Kasumi-1 (cell line): ENCODE results near the gene COTL1.
A peak's percentile ranks its signal among the peaks of the same experiment; 100 is the strongest.

Source experiments
- DNase-seq, 2 experiments: peaks; one replicate each; lab custom pipeline; 2025; lab: John Stamatoyannopoulos, UW

The COTL1 gene, protein sequence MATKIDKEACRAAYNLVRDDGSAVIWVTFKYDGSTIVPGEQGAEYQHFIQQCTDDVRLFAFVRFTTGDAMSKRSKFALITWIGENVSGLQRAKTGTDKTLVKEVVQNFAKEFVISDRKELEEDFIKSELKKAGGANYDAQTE

DNA sequence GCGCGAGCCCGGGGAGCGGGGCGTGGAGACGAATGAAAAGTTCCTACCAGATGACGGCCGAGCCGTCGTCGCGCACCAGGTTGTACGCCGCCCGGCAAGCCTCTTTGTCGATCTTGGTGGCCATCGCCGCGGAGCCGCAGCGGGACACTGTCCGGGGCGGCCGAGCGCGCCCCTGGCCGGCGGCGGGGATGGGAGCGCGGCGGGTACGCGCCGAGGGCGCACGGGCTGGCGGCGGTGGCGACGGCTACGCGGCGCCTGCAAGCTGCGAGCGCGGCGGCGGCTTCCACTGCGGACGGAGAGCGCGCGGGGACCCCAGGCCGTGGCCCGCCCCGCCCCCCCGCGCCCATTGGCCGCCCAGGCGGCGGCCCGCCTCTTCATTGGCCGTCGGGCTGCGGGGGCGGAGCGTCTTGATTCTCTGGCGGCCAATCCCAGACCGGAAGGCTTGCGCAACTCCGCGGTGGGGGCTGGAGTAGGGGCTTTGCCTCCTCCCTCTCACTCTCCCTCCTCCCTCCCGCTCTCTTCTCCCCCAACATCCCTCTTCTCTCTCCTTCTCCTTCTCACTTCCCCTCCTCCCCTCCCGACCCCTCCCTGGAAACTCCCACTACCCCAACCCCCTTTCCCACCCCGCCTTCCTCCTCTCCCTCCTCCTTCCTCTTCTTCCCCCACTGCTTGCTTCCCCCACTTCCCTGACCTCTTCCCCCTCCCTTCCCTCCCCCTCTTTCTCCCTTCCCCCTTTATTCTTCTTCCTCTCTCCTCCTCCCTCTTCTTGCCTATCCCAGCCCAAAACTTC lies at the start of gene COTL1:
COTL1 (minus strand) TSS at position 288 of the 790 bp plus-strand sequence; CDS start at position 124, 164 bp downstream.
- peak; percentile 89 to 90 for DNase-seq

DNA sequence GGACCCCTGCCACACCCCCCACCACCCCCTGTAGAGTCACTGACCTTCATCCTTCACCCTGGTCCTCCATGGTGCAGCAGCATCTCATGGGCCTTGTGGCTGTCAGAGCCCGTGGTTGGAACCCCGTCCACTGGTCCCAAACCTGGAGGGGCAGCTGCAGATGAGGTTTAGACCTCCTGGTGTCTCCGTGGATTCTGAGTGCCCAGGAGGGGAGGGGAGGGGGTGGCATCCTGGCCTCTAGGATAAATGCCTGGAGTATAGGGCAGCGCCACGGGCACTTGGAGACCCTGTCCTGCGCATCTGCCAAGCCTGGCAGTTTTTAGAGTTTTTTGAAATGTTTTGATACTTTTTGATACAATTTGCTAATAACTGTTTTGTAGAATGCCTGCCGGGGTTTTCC lies 48.0 kb upstream of the COTL1 start:
- no peak for DNase-seq

DNA sequence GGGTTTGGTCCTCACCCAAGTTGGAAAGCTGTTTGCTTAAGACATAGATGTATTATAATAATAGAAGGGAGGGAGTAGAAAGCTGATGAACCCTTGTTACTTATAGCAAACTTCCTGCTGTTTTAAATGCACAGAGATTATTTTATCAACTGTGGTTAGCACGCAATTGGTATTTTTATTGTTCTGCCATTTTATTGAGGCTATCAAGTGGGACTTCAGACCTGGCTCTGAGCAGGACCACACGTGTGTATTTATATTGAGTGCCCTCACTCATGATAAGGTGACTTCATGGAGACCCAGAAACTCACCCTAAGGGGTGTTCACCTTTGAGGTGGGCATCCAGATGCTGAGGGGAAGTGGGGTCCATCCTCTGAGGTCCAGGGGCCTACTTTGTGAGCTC lies 47.5 kb upstream of the COTL1 start:
- no peak for DNase-seq

DNA sequence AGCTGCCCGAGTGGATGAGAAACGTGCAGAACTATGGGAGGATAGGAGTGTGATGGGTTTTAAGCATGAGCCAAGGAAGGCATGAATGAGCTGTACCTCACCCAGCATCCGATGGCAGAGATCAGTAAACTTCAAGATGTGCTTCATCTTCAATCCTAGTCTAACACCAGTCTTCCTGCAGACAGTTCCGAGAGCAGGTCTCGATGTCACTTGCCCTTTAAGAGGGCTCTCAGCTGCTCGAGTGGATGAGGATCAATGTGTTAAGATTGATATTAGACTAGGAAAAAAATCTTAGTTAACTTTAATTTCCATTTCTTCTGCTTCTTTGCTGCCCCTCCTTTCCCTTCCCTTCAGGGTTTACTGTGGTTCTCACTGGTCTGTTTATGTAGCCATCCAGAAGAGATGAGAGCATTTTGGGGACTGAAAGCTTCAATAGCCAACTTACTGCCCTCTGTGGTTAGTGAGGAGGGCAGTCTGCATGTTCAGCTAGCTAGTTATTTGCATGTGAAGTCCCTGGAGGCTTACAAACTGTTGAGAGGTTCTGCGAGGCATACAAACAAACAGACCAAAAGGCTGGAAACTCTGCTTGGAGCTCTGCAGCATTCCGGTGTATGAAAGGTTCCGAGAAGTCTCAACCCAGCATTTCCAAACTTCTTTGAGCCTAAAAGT lies 45.7 kb upstream of the COTL1 start:
- DNase-seq, result no peak

DNA sequence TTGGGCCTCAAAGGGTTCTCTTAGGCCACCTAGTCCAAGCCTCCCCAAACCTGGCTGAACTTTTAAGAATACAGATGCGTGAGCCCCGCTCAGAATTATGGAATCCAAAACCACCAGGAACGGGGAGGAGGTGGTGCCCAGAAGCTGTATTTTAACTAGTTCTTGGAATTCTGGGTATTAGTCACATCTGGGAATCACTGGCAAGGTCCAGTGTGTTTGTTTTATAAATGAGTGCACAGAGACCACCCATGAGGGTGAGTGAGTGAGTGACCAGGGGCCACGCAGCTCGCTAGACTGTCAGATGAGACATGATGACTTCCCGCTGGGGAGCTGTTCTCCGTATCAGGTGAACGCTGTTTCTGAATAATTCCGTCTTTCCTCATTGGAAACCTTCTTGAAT lies 44.6 kb upstream of the COTL1 start:
- DNase-seq, result no peak

DNA sequence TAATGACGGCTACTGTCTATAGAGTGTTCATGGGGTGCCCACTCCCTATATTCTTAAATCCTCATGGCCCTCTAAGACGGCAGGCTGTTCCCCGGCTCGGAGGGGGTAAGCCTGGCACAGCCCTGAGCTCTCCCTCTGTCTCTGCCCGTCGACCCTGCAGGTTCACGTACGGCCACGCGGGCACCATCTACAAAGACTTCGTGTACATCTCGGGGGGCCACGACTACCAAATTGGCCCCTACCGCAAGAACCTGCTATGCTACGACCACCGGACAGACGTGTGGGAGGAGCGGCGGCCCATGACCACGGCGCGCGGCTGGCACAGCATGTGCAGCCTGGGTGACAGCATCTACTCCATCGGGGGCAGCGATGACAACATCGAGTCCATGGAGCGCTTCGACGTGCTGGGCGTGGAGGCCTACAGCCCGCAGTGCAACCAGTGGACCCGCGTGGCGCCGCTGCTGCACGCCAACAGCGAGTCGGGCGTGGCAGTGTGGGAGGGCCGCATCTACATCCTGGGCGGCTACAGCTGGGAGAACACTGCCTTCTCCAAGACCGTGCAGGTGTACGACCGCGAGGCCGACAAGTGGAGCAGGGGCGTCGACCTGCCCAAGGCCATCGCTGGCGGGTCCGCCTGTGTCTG lies 43.7 kb upstream of the COTL1 start:
- DNase-seq, result no peak

DNA sequence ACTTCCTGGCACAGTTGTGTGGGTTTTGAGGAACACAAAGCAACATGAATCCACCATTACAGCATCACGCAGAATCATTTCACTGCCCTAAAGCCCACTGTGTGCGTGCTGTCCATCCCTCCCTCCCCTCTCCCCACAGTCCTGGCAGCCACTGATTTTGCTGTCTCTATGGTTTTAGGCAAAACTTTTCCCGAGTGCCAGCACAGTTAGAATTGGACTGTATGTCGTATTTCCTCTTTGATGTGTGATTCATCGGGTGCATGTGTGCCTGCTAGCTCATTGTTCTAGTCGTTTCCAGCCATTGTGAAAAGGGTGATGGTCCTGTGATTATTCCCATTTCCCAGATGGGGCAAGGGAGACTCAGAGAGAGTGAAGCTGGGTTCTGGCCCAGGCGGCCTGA lies 43.1 kb upstream of the COTL1 start:
- DNase-seq, result no peak

DNA sequence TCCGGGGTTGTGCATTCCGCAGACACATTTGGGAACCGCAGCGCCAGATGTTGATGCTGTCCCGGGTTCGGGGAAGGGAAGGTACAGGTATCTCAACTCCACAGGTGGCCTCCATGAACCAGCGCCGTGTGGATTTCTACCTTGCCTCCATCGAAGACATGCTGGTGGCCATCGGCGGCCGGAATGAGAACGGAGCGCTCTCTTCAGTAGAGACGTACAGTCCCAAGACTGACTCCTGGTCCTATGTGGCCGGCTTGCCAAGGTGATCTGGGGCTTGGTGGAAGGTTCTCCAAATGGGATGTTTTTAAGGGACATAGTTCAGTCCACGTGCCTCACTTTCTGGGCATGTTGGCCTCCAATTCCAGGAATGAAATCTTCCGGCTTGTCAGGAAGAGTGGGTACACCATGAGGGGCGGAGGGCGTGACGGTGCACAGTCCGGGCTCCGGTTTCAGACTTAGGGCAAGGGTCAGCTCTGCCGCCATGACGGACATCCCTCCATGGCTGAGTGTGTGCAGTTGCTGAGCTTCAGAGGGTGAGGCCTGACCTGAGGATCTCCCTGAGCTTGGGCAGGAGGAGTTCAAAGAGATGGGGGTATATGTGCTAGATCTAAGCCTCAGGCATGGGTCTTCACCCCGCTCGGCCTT lies 41.9 kb upstream of the COTL1 start:
- no peak for DNase-seq

DNA sequence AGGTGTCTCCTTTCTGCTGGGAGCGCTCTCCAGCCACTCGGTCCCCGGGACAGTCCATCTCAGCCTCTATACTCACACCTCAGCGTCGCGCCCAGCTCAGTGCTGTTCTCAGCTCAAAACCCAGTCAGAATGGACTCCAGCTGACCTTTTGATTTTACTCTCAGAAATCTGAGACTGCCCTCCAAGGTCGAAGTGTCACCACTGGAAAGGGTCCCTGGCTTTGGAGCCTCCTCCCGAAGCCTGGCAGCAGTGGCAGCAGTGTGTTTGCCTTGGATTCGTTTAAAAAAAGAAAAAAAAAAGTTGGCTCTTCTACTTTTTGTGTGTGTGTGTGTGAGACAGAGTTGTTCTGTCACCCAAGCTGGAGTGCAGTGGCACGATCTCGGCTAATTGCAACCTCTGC lies 40.8 kb upstream of the COTL1 start:
- DNase-seq, result no peak

DNA sequence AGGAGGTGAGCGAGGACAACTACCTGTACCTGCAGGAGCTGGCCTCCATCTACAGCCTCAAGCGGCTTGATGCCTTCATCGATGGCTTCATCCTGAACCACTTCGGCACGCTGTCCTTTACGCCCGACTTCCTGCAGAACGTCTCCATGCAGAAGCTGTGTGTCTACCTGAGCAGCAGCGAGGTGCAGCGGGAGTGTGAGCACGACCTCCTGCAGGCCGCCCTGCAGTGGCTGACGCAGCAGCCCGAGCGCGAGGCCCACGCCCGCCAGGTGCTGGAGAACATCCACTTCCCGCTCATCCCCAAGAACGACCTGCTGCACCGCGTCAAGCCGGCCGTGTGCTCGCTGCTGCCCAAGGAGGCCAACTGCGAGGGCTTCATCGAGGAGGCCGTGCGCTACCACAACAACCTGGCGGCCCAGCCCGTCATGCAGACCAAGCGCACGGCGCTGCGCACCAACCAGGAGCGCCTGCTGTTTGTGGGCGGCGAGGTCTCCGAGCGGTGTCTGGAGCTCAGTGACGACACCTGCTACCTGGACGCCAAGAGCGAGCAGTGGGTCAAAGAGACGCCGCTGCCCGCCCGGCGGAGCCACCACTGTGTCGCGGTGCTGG lies 39.5 kb upstream of the COTL1 start:
- DNase-seq, result no peak

DNA sequence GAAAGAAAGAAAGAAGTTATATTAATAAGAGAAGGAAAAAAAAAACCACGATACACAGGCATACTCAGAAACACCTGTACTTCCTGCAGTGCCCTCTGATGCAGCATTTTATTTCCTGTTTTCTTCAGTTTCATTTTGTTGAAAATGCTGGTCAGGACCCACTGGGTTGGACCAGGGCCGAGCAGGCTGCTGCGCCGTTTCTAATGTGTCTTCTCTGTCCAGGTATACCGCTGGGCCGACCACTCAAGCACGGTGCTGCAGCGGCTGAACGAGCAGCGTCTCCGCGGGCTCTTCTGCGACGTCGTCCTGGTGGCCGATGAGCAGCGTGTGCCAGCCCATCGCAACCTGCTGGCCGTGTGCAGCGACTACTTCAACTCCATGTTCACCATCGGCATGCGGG lies 38.8 kb upstream of the COTL1 start:
- no peak for DNase-seq

DNA sequence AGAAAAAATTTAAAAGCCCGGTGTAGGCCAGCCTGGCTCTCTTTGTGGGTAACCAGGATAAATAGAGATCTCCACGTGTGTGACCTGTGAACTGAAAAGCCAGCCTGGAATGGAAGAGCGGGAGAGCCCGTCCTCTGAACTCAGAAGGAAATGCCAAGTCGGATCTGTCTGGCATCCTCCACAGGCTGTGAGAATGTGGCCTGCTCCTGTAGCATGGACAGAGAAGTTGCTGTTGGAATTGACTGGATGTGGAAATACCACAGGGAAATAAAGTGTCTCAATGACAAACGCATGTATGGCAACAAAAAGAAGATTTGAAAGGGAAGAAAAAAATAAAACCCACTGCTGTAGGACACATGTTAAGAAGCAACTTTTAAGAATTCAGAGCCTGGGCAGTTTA lies 37.1 kb upstream of the COTL1 start:
- no peak for DNase-seq

DNA sequence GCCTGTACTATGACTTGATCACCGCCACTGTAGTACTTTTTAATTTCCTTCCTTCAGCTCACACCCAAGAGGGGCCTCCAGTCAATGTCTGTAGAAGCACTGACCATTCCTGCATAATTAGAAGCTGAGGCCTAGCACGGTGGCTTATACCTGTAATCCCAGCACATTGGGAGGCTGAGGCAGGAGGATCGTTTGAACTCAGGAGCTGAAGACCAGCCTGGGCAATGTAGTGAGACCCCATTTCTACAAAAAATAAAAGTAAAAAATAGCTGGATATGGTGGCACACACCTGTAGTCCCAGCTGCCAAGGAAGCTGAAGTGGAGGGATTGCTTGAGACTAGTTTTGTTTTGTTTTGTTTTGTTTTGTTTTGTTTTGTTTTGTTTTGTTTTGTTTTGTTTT lies 36.4 kb upstream of the COTL1 start:
- DNase-seq, result no peak

DNA sequence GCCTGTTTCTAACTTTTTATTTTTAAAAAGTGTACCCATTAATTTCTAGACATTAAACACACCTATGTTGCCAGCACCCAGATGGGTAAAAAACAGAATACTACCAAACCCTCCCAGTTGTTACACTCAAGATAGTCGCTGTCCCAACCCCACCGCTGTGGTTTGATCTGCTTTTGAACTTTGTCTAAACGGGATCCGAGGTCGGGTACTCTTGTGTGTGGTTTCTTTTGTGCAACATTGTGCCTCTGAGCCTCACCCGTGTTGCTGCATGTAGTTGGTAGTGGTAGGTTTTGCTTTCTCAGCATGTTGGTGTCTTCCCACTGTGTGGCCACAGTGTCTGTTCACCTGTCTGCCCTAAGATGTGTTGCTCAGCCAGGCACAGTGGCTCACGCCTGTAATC lies 34.7 kb upstream of the COTL1 start:
- no peak for DNase-seq

DNA sequence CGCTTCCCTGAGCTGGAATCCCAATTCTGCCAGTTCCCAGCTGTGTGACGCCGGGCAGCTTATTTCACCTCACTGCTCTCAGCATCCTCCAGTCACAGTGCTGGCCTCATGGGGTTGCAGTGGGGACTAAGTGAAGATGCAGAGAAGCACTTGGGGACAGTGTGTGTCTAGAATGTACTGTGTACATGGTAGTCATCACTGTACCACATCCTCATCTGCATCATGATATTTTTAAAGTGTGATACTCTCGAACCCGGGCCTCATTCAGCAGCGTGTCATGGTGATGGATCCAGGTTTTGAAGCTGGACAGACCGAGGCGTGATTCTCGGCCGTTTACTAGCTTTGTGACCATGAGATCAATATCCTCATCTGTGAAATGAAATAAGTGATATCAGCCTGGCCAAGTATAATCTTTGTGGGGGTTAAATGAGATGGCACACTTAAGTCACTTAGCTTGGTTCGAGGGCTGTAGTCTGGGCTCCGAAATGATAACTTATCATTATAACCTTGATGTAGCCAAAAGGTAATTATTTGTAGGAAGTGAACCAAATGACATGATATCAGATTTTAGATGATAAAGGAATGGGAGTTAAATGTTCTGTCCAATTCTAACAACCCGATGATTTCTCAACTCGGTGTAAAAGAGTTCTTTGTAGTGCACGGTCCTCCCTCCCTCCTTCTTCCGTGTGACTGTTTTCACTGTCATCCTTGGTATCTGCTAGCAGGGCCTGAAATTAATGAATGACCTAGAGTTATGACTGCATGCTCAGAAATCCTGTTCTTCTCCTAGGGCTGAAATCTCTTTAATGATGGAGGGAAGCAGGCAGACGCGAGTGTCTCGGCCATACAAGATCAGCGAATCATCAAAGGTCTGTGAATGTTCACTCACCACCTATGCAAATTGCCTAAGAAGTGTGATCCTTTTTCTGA lies 32.4 kb upstream of the COTL1 start:
- no peak for DNase-seq

DNA sequence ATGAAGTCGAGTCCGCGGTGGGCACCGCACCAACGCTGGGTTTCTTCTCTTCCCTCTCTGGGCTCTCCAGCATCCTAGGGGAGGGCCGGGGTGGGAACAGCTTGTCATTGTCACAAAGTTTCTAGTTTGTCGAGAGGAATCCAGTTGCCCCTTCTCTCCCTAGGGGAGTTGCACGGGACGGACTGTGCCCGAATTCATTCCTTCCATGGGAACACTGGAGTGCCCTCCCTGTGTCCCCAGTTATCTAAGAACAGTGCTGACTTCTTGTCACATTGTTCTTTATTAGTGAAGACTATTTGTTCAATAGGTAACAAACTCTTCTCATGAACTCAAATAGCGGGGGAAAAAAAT lies 31.6 kb upstream of the COTL1 start:
- no peak for DNase-seq

DNA sequence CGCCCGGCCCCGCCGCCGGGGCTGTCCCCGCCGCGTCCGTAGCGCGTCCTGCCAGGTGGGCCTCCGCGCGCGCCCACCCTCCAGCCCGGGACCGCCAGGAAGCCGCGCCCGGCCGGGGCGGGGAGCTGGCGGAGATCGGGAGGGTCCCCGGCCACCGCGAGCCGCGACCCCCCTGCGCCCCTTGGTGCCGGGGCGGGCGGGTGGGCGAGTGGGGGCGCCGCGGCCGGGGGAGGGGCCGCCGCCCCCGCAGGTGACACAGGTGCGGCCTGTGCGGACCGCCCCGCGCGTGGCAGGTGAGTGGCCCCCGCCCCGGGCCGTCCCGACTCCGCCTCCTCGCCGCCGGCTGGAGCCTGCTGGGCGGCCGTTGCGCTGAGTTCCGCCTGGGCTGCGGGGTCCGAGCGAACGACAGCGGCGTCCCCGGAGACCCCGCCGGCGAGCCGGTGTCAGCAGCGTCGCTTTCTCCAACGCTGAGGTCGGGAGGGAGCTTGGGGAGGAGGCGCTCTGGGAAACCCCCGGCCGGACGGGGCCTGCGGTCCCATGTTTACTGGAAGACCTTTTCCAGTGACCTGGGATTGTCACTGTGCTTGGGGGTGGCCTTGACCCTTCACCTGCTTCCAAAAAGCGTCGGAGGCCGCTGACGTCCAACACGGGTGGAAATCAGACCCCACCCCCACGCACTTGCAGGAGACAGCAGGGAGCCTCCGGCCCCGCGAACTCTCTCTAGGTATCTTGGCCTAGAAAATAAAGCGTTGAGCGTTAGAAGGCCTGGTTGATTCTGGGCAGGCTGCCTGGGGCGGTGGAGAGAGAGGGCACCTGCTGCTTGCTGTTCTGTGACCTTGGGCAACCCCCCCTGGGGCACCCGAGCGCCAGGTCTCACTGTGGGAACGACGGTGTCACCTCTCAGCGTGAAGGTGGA lies 31.0 kb upstream of the COTL1 start:
- DNase-seq, result no peak

DNA sequence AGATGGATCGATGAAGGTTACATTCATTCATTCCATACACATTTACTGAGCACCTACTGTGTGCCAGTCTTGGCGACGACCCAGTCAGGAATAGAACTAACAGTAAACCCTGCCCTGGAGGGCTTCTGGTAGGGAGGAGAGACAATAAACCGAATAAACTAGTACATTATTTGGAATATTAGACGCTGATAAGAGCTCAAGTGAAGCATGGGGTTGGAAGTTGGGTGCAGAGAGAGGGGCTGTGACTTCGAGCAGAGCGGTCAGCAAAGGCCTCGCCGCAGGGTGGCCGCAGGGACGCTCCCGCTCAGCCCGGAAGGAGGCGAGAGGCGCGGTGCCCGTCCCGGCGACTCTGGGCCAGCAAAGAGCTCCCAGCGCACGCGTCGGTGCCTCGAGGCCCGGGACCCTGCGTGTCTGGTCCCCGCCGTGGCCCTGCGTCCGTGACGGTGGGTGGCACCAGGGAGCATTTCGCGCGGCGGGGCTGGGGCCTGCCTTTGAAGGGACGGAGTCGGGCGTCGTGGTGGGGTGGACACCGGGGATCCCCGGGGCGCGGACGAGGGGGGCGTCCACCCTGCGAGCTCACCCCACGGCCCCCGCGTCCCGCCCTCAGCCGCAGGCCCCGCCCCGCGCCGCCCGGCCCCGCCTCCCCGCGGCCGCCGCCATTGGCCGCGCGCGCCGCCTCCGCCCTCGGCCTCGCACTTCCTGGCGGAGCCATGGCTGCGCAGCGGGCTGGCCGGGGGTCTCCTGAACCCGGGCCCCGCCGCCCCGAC lies 30.1 kb upstream of the COTL1 start, which contains the start of gene KLHL36:
KLHL36 (plus strand) TSS at position 684 of the 767 bp plus-strand sequence. CDS start 2,357 bp downstream, outside the sequence.
- DNase-seq, result peak in 1 of 2 experiments; percentile 15

DNA sequence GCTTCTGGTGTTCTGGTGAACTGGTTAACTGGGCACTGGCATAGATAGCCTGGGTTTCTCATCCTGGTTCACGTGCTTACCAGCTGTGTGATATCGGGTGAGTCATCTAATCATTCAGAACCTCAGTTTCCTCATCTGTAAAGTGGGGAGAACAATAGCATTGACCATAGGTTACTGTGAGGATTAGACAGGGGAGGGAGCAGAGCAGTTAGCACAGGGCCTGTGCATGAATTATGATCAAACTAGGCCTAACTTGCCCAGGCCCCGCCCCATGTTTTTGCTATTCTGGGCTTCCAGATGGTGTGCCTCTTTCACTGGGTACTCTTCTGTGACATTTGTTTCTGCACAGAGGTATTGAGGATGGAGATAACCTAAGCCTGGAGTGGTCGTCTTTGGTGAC lies 25.8 kb upstream of the COTL1 start:
- DNase-seq, result no peak
